A673 (cell line): ENCODE data around the gene FBXO31.

ENCODE experiments used
- CTCF ChIP-seq: fragments of 300-800, 200-600 bp; sonication (generic); conservative IDR thresholded peaks from 2 replicates; pipeline ENCODE4 v1.5.1; 2017; ENCODE audit warnings: low read depth, mild to moderate bottlenecking, antibody characterized with exemption, low read length, moderate library complexity, mixed read lengths
- EZH2 ChIP-seq: fragments of 200-600 bp; sonication (generic); IDR thresholded peaks from 2 replicates; pipeline ENCODE4 v1.6.1; 2017; ENCODE audit warnings: borderline replicate concordance, low read depth, mild to moderate bottlenecking, mixed read lengths, antibody characterized with exemption, low read length; ENCODE audit not compliant: poor library complexity, severe bottlenecking

DNA sequence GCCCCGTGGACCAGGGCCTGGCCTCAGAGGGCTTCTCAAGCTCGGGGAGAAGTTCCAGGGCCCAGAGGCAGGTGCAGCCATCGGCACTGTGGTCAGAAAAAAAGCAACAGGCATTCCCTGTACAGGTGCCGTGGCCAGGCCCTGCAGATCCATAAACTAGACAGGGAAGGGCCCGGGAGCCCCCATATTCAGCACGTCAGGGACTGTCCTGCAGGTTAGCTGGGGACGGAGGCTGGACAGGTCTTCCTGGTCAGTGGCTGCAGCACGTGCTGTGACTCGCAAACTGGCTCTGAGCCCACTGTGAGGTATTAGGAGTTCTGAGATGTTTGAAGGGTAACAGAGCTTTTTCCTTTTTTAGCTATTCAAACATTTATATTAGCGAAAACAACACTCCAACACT lies 51.4 kb downstream of the FBXO31 start:
- TF ChIP-seq CTCF (no peak), EZH2 (no peak)
